Stimulated activated CD8-positive, alpha-beta memory T cell treated with anti-CD3 and anti-CD28 coated beads, Interleukin-12 subunit alpha, Interleukin-12 subunit beta, amount 100 ng/mL, for 4 hours (primary cell): ENCODE measurements around the gene KCNK5.

ENCODE experiments used
- DNase-seq: peaks from one replicate; pipeline ENCODE4 v3.0.0-alpha.2; 2020; ENCODE audit warnings: low read depth

KCNK5 gene

GRCh38 chr6:39240155-39240757 is 11.0 kb upstream of the KCNK5 start:
- DNase-seq = no peak

- no peak for DNase-seq
Measured at GRCh38 chr6:39239527-39240154, 10.4 kb upstream of the KCNK5 start.

- DNase-seq = no peak
Measured at GRCh38 chr6:39236742-39237141, 7.5 kb upstream of the KCNK5 start.

- DNase-seq = no peak
Measured at GRCh38 chr6:39233333-39233732, 4.1 kb upstream of the KCNK5 start.

GRCh38 chr6:39231521-39232243 is 2.4 kb upstream of the KCNK5 start:
- no peak for DNase-seq

GRCh38 chr6:39230654-39231035 is 1.4 kb upstream of the KCNK5 start:
- no peak for DNase-seq

- DNase-seq = peak; percentile 17
Measured at GRCh38 chr6:39228111-39228971, 934 bp downstream of the KCNK5 start.

GRCh38 chr6:39227476-39227875 is 1.8 kb downstream of the KCNK5 start:
- no peak for DNase-seq

- DNase-seq = no peak
Measured at GRCh38 chr6:39226639-39227329, 2.5 kb downstream of the KCNK5 start.

- DNase-seq = peak; percentile 33
Measured at GRCh38 chr6:39225946-39226437, 3.3 kb downstream of the KCNK5 start.

- no peak for DNase-seq
Measured at GRCh38 chr6:39225543-39225942, 3.7 kb downstream of the KCNK5 start.

- DNase-seq = no peak
Measured at GRCh38 chr6:39224523-39225182, 4.6 kb downstream of the KCNK5 start.

- no peak for DNase-seq
Measured at GRCh38 chr6:39224011-39224410, 5.3 kb downstream of the KCNK5 start.

- DNase-seq = no peak
Measured at GRCh38 chr6:39223555-39223954, 5.7 kb downstream of the KCNK5 start.

- DNase-seq = no peak
Measured at GRCh38 chr6:39223061-39223460, 6.2 kb downstream of the KCNK5 start.

GRCh38 chr6:39221779-39222641 is 7.3 kb downstream of the KCNK5 start:
- no peak for DNase-seq

- no peak for DNase-seq
Measured at GRCh38 chr6:39221115-39221514, 8.2 kb downstream of the KCNK5 start.

- no peak for DNase-seq
Measured at GRCh38 chr6:39218868-39219567, 10.3 kb downstream of the KCNK5 start.

- DNase-seq = no peak
Measured at GRCh38 chr6:39217177-39217864, 12.0 kb downstream of the KCNK5 start.
